ENCODE results near the gene CHCHD4.

CHCHD4 gene

GRCh38 chr3:14137004-14137403, 12.3 kb upstream of the CHCHD4 start:
- no peak for TF ChIP-seq CTCF (conservative IDR thresholded peaks at IDR 0.05; ENCODE audit: low read depth, low read length)
- no peak overlapping the region for H3K4me3 ChIP-seq (ENCODE audit: low read depth, low read length)
- DNase-seq (ENCODE audit: low read depth), result no peak

DNA sequence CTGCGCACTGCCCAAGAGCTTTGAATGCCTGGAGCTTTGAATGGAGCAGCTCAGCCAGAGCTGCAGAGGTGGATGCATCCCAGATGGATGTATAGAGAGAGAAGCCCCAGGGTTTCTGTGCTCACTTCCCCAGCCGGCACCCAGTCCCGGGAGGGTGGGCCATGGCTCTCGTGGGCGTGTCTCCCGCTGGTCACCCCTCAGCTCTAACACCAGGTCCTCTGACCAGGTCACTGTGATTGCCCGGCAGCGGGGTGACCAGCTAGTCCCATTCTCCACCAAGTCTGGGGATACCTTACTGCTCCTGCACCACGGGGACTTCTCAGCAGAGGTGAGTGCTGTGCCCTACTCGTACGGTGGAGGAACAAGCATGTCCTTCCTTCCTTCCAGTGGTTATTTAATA, 10.9 kb upstream of the CHCHD4 start:
- no peak for DNase-seq (ENCODE audit: low read depth)
- H3K4me3 ChIP-seq (ENCODE audit: low read depth, low read length), result no peak overlapping the region
- no peak for TF ChIP-seq CTCF (conservative IDR thresholded peaks at IDR 0.05; ENCODE audit: low read depth, low read length)

- no peak overlapping the region for H3K4me3 ChIP-seq (ENCODE audit: low read depth, low read length)
- no peak for DNase-seq (ENCODE audit: low read depth)
- no peak for TF ChIP-seq CTCF (conservative IDR thresholded peaks at IDR 0.05; ENCODE audit: low read depth, low read length)
Observed at GRCh38 chr3:14134291-14134690, 9.6 kb upstream of the CHCHD4 start.

- DNase-seq (ENCODE audit: low read depth), result no peak
- H3K4me3 ChIP-seq (ENCODE audit: low read depth, low read length), result no peak overlapping the region
- TF ChIP-seq CTCF (conservative IDR thresholded peaks at IDR 0.05; ENCODE audit: low read depth, low read length), result no peak
Observed at GRCh38 chr3:14133876-14134275, 9.2 kb upstream of the CHCHD4 start.

- TF ChIP-seq CTCF (conservative IDR thresholded peaks at IDR 0.05; ENCODE audit: low read depth, low read length), result no peak
- no peak for DNase-seq (ENCODE audit: low read depth)
- no peak overlapping the region for H3K4me3 ChIP-seq (ENCODE audit: low read depth, low read length)
Observed at GRCh38 chr3:14133188-14133800, 8.6 kb upstream of the CHCHD4 start.

GRCh38 chr3:14132689-14133088, 8.0 kb upstream of the CHCHD4 start:
- no peak for DNase-seq (ENCODE audit: low read depth)
- no peak overlapping the region for H3K4me3 ChIP-seq (ENCODE audit: low read depth, low read length)
- no peak for TF ChIP-seq CTCF (conservative IDR thresholded peaks at IDR 0.05; ENCODE audit: low read depth, low read length)

DNA sequence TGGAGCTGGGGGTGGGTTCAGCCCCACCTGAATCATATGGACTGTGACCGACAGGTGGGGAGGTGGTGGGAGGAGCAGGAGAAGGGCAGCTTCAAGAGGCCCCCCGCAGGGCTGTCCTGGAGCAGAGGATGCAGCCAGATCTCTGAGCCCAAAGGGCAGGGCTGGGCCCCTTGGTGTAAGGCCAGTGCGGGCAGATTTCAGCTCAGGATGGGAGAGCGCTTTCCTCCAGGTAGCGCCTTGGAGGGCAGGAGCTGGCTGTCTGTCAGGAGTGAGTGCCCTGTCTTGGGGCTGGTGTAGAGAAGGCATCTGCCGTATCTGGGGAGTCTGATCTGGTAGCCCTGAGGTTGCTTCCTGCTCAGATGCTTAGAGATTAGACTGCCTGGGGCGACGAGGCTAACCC, 7.5 kb upstream of the CHCHD4 start:
- DNase-seq (ENCODE audit: low read depth), result no peak
- no peak for TF ChIP-seq CTCF (conservative IDR thresholded peaks at IDR 0.05; ENCODE audit: low read depth, low read length)

More for the DNA sequence above, 7.5 kb upstream of the CHCHD4 start:
- H3K4me3 ChIP-seq (ENCODE audit: low read depth, low read length), result no peak overlapping the region
